Mucosa of descending colon (tissue), 3 donors: ENCODE results near the gene CDK5RAP2. TPM values are rescaled to one million over a fixed set of nuclear protein-coding genes. Genes with fewer than 3 reads are reported as not detected.
"Not testable (repeated sequence)": the region's sequence is repeated elsewhere in the genome, so short reads cannot be mapped to it uniquely, and the experiment has no call there.

Source experiments
- ATAC-seq: fragments of 200-7000 bp; cut with Tn5 transposase; one replicate; pipeline ENCODE4 v1.9.1; 2020; ENCODE audit warnings: mild to moderate bottlenecking, moderate library complexity
- DNase-seq, 3 donors: peaks; one replicate each; pipeline ENCODE4 v3.0.0-alpha.2; 2020
- H3K36me3 ChIP-seq: fragments of 200-600 bp; one replicate; pipeline ENCODE4 v1.8.0; 2021; ENCODE audit warnings: low read depth, mild to moderate bottlenecking
- H3K4me1 ChIP-seq: fragments of 200-600 bp; one replicate; pipeline ENCODE4 v1.8.0; 2021; ENCODE audit warnings: low read depth, mild to moderate bottlenecking
- H3K4me3 ChIP-seq: fragments of 200-600 bp; one replicate; pipeline ENCODE4 v1.8.0; 2021; ENCODE audit warnings: mild to moderate bottlenecking
- H3K9me3 ChIP-seq: fragments of 200-600 bp; one replicate; pipeline ENCODE4 v1.8.0; 2021; ENCODE audit warnings: mild to moderate bottlenecking
- intact Hi-C, 2 donors: fragments of 100-400 bp; cut with DNase I in 1 of 2; cut with micrococcal nuclease in 1 of 2; formaldehyde crosslinking; loops; one replicate each; pipeline versions ENCODE4 v1.11.0 to v1.11.1; 2022; cut with DNase I, micrococcal nuclease
- total RNA-seq, 3 donors: library from RNA; stranded (reverse); fragmentation: NEBNext Ultra II Directional in 2 of 3; extraction: Animal tissue kit (Norgen Biotek cat#: 25700) in 2 of 3; gene quantifications; one replicate each; pipeline versions ENCODE4 v1.2.1 to v1.2.4, GENCODE V29; 2021 to 2023
- TF ChIP-seq, protein P1 (sequence below): fragments of 200-600 bp; IDR thresholded peaks from one replicate; pipeline ENCODE4 v1.8.0; 2022; ENCODE audit warnings: antibody characterized with exemption, mild to moderate bottlenecking
- donor health status: DM: no; HTN: no; CAD: no; lungs with moderate emphysema.
- donor health status: DM: no; HTN: no; CAD: no.
- donor health status: DM: no; HTN: yes; CAD: no.

Gene CDK5RAP2
- total RNA-seq, 3 donors from 2014 or later = 27.0 to 62.4 (median 35.1) TPM

GRCh38 chr9:120513825-120514396 is 66.1 kb downstream of the CDK5RAP2 start:
- ATAC-seq (no peak), DNase-seq (no peak)
- intact Hi-C loops = no loop called here
- no peaks in the 10 kb centered on the region for H3K4me1 ChIP-seq
- H3K36me3 ChIP-seq = no peaks in the 10 kb centered on the region
- H3K4me3 ChIP-seq = no peak overlapping the region
- H3K9me3 ChIP-seq = no peaks in the 10 kb centered on the region
- TF ChIP-seq, protein P1, sequence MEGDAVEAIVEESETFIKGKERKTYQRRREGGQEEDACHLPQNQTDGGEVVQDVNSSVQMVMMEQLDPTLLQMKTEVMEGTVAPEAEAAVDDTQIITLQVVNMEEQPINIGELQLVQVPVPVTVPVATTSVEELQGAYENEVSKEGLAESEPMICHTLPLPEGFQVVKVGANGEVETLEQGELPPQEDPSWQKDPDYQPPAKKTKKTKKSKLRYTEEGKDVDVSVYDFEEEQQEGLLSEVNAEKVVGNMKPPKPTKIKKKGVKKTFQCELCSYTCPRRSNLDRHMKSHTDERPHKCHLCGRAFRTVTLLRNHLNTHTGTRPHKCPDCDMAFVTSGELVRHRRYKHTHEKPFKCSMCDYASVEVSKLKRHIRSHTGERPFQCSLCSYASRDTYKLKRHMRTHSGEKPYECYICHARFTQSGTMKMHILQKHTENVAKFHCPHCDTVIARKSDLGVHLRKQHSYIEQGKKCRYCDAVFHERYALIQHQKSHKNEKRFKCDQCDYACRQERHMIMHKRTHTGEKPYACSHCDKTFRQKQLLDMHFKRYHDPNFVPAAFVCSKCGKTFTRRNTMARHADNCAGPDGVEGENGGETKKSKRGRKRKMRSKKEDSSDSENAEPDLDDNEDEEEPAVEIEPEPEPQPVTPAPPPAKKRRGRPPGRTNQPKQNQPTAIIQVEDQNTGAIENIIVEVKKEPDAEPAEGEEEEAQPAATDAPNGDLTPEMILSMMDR = no peak

DNA sequence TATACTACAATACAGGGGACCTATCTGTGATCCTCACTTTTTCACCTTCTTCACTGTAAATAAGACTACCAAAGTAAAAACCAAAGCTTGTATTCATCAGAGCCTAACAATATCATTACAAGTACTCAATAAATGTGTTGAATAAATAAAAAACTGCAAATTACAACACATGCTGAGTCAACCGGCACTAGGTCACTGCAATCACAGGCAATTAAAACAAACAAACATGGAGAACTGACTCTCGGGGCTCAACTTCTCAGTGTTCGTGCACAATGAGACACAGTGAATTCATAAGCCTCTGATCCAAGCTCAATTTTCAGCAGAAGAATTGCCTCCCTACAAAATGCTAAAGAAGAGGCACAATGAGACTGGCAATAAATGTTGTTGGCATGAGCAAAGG is 69.2 kb downstream of the CDK5RAP2 start:
- Histone ChIP-seq H3K9me3 (peaks cover 6% of the 10 kb centered on the region), H3K4me1 (no peaks in the 10 kb centered on the region), H3K4me3 (no peak overlapping the region), H3K36me3 (no peaks in the 10 kb centered on the region)
- intact Hi-C loops = no loop called here
- TF ChIP-seq, protein P1 = no peak
- ATAC-seq (no peak), DNase-seq (no peak)

DNA sequence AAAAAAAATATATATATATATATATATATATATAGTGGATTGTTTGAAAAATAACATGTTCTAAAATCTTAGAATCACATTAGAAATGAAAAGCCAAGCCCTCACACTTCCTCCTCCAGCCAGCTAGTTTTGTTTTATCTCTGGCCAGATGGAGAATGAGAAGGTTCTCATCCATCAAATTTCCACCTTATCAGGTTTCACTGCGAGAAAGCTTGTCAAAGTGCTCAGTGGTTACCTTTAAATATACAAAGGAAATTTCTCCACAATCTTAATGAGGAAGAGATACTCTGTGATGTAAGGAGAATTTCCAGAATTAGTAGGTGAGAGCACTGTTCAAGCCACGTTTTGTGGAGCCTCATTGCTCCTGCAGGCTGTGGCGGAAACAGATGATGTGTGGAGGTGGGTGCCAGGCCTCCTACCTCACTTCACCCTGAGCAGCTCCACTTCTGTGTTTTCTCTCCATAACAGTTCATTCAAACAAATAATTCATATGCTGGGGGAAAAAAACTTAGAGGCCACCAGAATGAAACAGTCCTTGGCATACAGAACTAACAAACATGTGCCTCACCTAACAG is 71.9 kb downstream of the CDK5RAP2 start:
- TF ChIP-seq, protein P1 = no peak
- H3K4me1 ChIP-seq = no peaks in the 10 kb centered on the region
- no peak overlapping the region for H3K4me3 ChIP-seq
- H3K36me3 ChIP-seq = no peaks in the 10 kb centered on the region
- intact Hi-C loops = no loop called here
- DNase-seq = no peak
- no peak for ATAC-seq
- H3K9me3 ChIP-seq = peaks cover 6% of the 10 kb centered on the region

DNA sequence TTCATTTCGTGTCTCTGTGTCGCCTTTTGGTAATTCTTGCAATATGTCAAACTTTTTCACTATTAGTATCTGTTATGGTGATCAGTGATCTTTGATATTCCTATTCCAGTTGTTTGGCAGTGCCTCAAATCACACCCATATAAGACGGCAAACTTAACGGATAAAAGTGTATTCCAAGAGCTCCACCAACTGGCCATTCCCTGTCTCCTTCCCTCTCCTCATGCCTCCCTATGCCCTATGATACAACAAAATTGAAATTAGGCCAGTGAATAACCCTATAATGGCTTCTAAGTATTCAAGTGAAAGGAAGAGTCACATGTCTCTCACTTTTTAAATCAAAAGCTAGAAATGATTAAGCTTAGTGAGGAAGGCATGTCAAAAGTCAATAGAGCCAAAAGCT is 74.8 kb downstream of the CDK5RAP2 start:
- DNase-seq (no peak), ATAC-seq (no peak)
- TF ChIP-seq, protein P1 = no peak
- Histone ChIP-seq H3K4me1 (no peaks in the 10 kb centered on the region), H3K9me3 (peaks cover 6% of the 10 kb centered on the region), H3K4me3 (no peak overlapping the region), H3K36me3 (no peaks in the 10 kb centered on the region)
- intact Hi-C loops = no loop called here

DNA sequence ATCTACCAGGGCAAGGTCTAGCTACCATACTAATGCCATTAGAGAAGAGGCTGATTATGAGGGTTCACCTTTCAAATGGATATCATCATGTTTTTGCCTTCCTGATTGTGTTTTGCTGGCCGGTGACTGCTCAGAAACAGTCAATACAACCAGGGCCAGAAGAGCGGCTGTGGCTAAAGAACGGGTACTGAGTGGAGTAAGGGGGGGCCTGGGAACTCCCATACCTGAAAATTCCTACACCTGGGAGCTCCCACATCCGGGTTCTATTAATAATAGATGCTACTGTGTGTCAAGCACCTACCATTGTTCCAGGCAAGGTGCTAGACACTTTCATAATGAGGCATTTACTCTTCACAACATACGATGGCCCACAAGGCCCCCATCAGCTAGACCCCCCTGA is 79.2 kb downstream of the CDK5RAP2 start:
- Histone ChIP-seq H3K4me3 (no peak overlapping the region), H3K36me3 (no peaks in the 10 kb centered on the region), H3K4me1 (no peaks in the 10 kb centered on the region), H3K9me3 (no peaks in the 10 kb centered on the region)
- TF ChIP-seq, protein P1 = no peak
- DNase-seq (no peak), ATAC-seq (no peak)
- intact Hi-C loops = no loop called here

DNA sequence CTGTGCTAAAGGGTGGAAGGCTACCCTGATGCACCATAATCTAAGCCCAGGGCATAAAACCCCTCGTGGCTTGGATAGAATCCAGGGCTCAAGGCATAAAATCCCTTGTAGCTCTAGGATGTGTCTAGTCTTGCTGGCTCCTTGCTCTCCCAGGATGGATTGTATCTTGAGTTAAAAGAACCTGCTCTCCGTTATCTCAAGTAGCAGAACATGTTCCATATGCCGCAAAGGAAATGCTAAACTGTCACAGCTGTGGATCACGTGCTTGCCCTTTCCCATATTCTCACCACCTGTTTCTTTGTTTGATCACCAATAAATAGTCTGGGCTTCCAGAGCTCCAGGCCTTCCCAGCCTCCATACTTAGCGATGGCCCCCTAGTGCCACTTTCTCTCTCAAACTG is 82.1 kb downstream of the CDK5RAP2 start:
- H3K4me3 ChIP-seq, DNase-seq, H3K9me3 ChIP-seq, H3K4me1 ChIP-seq, intact Hi-C loops, H3K36me3 ChIP-seq, ATAC-seq: not testable (repeated sequence)

DNA sequence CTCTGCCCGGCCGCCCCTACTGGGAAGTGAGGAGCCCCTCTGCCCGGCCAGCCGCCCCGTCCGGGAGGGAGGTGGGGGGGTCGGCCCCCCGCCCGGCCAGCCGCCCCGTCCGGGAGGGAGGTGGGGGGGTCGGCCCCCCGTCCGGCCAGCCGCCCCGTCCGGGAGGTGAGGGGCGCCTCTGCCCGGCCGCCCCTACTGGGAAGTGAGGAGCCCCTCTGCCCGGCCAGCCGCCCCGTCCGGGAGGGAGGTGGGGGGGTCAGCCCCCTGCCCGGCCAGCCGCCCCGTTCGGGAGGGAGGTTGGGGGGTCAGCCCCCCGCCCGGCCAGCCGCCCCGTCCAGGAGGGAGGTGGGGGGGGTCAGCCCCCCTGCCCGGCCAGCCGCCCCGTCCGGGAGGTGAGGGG is 83.5 kb downstream of the CDK5RAP2 start:
- H3K4me1 ChIP-seq, H3K4me3 ChIP-seq, H3K9me3 ChIP-seq, DNase-seq, H3K36me3 ChIP-seq, ATAC-seq, intact Hi-C loops: not testable (repeated sequence)
